ENCODE measurements around the gene ZSCAN25.

Gene ZSCAN25

DNA sequence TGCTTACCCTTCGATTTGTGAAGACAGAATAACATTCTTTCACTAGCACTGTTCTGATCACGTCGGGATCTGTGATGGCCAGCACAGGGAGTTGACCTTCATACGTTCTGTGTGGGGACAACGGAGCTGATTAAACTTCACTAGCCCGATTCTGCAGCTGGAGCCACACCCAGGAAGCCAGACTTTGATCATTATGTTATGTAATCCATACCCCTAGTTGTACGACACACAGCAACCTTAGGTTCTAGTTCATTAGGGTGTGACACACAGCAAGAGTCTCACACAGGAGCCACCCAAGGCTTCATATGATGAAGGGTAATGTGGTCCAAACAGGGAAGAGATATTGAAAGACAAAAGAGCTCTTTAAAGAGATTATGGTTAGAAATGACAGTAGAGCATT lies 55.8 kb downstream of the ZSCAN25 start:
- in situ Hi-C loops (cut with MboI; ENCODE audit: low sequenced_read_pairs) = no loop called here
- H3K9me3 ChIP-seq = no peaks in the 10 kb centered on the region

DNA sequence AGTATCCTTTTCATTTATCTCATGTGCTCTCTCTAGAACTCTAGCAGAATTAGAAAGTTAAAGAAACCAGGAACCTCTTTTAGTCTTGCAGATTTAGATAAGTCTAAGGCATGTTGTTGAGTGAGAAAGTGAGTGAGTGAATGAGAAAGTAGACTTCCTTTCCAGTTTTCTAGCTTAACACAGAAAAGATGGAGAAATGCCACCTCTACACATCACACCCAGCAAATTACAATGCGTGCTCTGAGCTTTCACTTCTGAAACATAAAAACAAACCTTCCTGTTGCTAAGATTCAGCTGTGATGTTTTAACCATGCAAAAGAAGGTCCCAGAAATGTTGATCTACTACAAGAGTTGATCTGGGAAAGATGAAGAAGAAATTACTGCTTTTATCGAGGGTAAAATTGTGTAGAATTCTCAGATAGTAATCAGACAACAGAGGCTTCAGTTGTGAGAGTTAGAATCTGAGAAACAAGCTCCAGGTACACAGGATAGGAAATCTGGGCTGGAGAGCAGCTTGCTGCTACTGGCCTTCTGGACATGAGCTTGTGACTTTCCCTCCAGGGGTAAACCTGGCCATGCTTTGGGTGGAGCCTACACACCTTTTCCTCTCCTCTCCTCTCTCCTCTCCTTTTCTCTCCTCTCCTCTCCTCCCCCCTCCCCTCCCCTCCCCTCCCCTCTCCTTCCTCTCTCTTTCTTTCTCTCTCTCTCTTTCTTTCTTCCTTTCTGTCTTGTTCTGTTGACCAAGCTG lies 58.4 kb downstream of the ZSCAN25 start:
- in situ Hi-C loops (cut with MboI; ENCODE audit: low sequenced_read_pairs) = no loop called here
- H3K27me3 ChIP-seq (ENCODE audit: low read depth) = no peaks in the 10 kb centered on the region
- DNase-seq (ENCODE audit: low spot score in 2 of 2) = no peak

More for the DNA sequence above, 55.8 kb downstream of the ZSCAN25 start:
- H3K27me3 ChIP-seq (ENCODE audit: low read depth) = no peaks in the 10 kb centered on the region
- H3K4me3 ChIP-seq = no peak overlapping the region
- no peak for DNase-seq (ENCODE audit: low spot score in 2 of 2)
- H3K36me3 ChIP-seq (replicated peaks) = no peaks in the 10 kb centered on the region
- peaks cover 7% of the 10 kb centered on the region for H3K4me1 ChIP-seq

DNA sequence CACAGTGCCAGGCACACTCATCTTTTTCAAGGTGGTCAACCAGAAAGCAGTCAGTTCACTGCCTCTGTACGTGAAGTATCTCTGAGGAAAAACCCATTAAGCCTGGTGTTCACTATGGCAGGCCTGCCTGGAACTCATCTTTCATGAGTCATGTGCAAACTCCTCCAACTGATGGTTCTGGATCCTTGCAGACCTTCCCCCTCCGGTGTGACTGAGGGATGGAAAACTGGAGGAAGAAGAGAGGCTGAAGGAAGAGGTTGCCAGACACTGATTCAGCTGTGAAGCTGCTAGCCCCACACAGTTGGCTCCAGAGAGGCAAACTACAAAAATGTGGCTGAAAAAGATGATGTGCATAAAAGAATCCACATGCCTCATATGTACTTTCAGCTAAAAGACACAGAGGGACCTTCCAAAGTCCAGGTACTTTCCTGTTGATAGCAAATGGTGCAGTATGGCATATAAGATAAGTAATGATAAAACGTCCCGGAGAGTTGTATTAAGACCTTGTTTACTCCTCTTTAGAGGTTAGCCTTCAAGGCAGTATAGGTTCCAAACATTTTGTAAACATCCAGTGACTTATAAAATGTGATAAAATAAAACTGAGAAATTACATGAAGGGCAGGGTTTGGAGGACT lies 60.4 kb downstream of the ZSCAN25 start:
- no peaks in the 10 kb centered on the region for H3K27me3 ChIP-seq (ENCODE audit: low read depth)
- in situ Hi-C loops (cut with MboI; ENCODE audit: low sequenced_read_pairs) = no loop called here

More for the DNA sequence above, 58.4 kb downstream of the ZSCAN25 start:
- Histone ChIP-seq H3K4me3 (no peak overlapping the region), H3K4me1 (no peaks in the 10 kb centered on the region), H3K36me3 (replicated peaks) (no peaks in the 10 kb centered on the region), H3K9me3 (no peaks in the 10 kb centered on the region)

DNA sequence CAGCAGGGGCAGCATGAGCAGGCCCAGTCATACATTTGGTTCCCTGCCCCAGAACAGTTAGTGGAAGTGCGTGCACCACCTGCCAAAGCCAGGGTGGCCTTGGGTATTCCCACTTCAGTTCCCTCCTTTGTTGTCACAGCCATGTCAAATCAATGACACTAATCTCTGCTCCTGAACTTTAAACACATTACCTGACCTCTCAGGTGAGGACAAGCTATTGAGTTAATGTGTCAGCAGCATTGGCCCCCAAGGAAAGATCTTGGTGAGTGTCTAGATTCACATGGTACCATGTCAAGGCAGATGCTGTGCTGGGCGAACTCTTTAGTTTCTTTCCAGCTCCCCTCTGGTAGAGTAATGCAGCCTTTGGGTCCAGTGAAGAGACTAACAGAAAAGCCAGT lies 60.9 kb downstream of the ZSCAN25 start:
- Histone ChIP-seq H3K4me3 (no peak overlapping the region), H3K36me3 (replicated peaks) (no peaks in the 10 kb centered on the region), H3K4me1 (no peaks in the 10 kb centered on the region), H3K9me3 (no peaks in the 10 kb centered on the region), H3K27me3 (ENCODE audit: low read depth) (no peaks in the 10 kb centered on the region)
- in situ Hi-C loops (cut with MboI; ENCODE audit: low sequenced_read_pairs) = no loop called here
- DNase-seq (ENCODE audit: low spot score in 2 of 2) = no peak

More for the DNA sequence above, 60.4 kb downstream of the ZSCAN25 start:
- Histone ChIP-seq H3K9me3 (no peaks in the 10 kb centered on the region), H3K4me1 (no peaks in the 10 kb centered on the region), H3K36me3 (replicated peaks) (no peaks in the 10 kb centered on the region), H3K4me3 (no peak overlapping the region)
- no peak for DNase-seq (ENCODE audit: low spot score in 2 of 2)

DNA sequence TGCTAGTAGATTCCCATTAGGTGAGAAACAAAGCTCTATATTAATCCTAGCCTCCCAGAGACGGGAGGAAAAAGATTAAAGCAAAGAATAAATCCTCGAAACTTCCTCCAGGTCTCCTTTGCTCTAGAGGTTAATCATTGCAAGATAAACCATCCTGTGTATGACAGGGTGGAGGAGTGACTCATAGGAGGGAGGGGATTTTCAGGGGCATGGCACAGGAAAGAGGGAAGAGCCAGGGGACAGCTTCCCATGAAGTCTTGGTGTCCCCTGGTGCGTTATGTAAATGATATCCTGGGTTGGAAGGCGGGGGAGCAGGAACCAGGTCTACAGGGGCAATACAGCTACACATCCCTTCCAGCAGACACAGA lies 62.3 kb downstream of the ZSCAN25 start:
- in situ Hi-C loops (cut with MboI; ENCODE audit: low sequenced_read_pairs) = no loop called here
- H3K4me1 ChIP-seq = no peaks in the 10 kb centered on the region
- H3K36me3 ChIP-seq (replicated peaks) = no peaks in the 10 kb centered on the region
- H3K27me3 ChIP-seq (ENCODE audit: low read depth) = no peaks in the 10 kb centered on the region
- H3K9me3 ChIP-seq = no peaks in the 10 kb centered on the region
- H3K4me3 ChIP-seq = no peak overlapping the region
- no peak for DNase-seq (ENCODE audit: low spot score in 2 of 2)

DNA sequence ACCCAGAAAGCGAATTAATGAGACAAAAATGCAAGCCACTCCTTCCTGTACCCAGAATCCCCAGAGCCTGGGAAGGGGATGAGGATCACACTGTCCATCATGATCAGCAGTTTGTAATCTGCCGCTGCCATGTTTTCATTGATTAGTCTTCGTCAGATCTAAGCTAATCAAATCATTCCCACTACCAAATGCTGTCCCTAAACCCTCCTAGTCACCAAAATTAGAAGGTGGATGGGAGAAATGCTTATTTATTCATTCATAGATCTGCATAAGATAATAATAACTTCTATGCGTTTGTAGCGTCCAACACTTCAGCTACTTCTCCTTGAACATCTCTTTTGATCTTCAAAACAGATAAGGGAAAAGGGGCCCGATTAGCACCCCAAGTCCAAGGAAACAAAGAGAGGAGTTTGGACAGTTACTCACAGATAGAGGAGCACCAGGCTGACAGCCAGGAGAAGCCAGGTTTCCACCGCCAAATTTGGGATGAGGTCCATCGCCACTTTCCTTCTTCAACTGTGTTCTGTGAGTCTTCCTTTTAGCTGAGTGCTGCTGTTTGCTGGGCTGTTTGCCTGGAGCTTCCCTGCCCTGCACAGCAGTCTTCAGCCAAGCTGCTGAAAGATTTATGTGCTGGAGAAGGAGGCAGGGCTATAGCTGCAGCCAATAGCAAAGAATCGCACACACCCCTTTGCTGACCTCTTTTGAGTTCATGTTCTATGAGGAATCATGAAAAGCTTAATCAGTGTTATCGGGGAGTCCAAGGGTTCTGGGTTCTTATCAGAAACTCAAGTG lies 62.9 kb downstream of the ZSCAN25 start, which contains the start of gene CYP3A5:
Gene CYP3A5 (minus strand): TSS at position 597 of the 792 bp plus-strand sequence. CDS start 100 bp downstream, at position 497.
- in situ Hi-C loops (cut with MboI; ENCODE audit: low sequenced_read_pairs) = no loop called here

More for the DNA sequence above, 62.9 kb downstream of the ZSCAN25 start, which contains the start of gene CYP3A5:
- DNase-seq (ENCODE audit: low spot score in 2 of 2) = no peak
- H3K36me3 ChIP-seq (replicated peaks) = no peaks in the 10 kb centered on the region
- no peaks in the 10 kb centered on the region for H3K9me3 ChIP-seq
- no peak within 1 kb of the TSS for H3K4me3 ChIP-seq
- no peaks in the 10 kb centered on the region for H3K4me1 ChIP-seq
- H3K27me3 ChIP-seq (ENCODE audit: low read depth) = no peaks in the 10 kb centered on the region
